Endothelial cell (in vitro differentiated cells): Measurements from ENCODE around the gene CRISPLD2. TPM values are rescaled to one million over a fixed set of nuclear protein-coding genes. Genes with fewer than 3 reads are reported as not detected.

ENCODE experiments used
- DNase-seq: peaks from one replicate; pipeline ENCODE4 v3.0.0; 2021; ENCODE audit warnings: low spot score
- H3K27ac Mint-ChIP-seq: one replicate; pipeline ENCODE4 v1.8.0; 2021; ENCODE audit warnings: mixed read lengths, inconsistent platforms; ENCODE audit not compliant: unreplicated experiment
- H3K27me3 Mint-ChIP-seq: one replicate; pipeline ENCODE4 v1.8.0; 2021; ENCODE audit warnings: mild to moderate bottlenecking, moderate library complexity, mixed read lengths, inconsistent platforms; ENCODE audit not compliant: unreplicated experiment
- H3K36me3 Mint-ChIP-seq: one replicate; pipeline ENCODE4 v1.8.0; 2021; ENCODE audit warnings: mild to moderate bottlenecking, low read depth, mixed read lengths, inconsistent platforms; ENCODE audit not compliant: unreplicated experiment
- H3K4me1 Mint-ChIP-seq: one replicate; pipeline ENCODE4 v1.8.0; 2021; ENCODE audit warnings: mild to moderate bottlenecking, mixed read lengths, inconsistent platforms; ENCODE audit not compliant: unreplicated experiment
- H3K4me3 Mint-ChIP-seq: one replicate; pipeline ENCODE4 v1.8.0; 2021; ENCODE audit warnings: mild to moderate bottlenecking, mixed read lengths, inconsistent platforms; ENCODE audit not compliant: unreplicated experiment
- H3K9me3 Mint-ChIP-seq: one replicate; pipeline ENCODE4 v1.8.0; 2021; ENCODE audit warnings: mixed read lengths, inconsistent platforms; ENCODE audit not compliant: unreplicated experiment
- CTCF ChIP-seq: fragments of 200-600 bp; sonication (generic); IDR thresholded peaks from one replicate; pipeline ENCODE4 v1.5.0; 2021; ENCODE audit warnings: antibody characterized with exemption; ENCODE audit not compliant: unreplicated experiment
- total RNA-seq: library from RNA; stranded (reverse); fragmentation: NEBNext Ultra II Directional; extraction: Animal tissue kit (Norgen Biotek cat#: 25700); gene quantifications from one replicate; pipeline ENCODE4 v1.2.1, GENCODE V29; 2021; ENCODE audit not compliant: unreplicated experiment

The CRISPLD2 gene
- total RNA-seq, 1 donor from 2014 or later = 0.54 TPM

GRCh38 chr16:84925773-84926372 is 106.1 kb downstream of the CRISPLD2 start:
- no peak for TF ChIP-seq CTCF
- Mint-ChIP-seq H3K4me3 (no peak overlapping the region), H3K36me3 (peaks cover 3% of the 10 kb centered on the region), H3K4me1 (no peaks in the 10 kb centered on the region), H3K27me3 (peaks cover 2% of the 10 kb centered on the region), H3K27ac (no peak overlapping the region), H3K9me3 (no peaks in the 10 kb centered on the region)
- no peak for DNase-seq

- Mint-ChIP-seq H3K4me1 (no peaks in the 10 kb centered on the region), H3K27me3 (peaks cover 2% of the 10 kb centered on the region), H3K9me3 (no peaks in the 10 kb centered on the region), H3K27ac (no peak overlapping the region), H3K4me3 (no peak overlapping the region), H3K36me3 (peaks cover 3% of the 10 kb centered on the region)
- TF ChIP-seq CTCF = no peak
- DNase-seq = no peak
These were observed 106.7 kb downstream of the CRISPLD2 start for GRCh38 chr16:84926462-84926861.

- Mint-ChIP-seq H3K9me3 (no peaks in the 10 kb centered on the region), H3K36me3 (peaks cover 3% of the 10 kb centered on the region), H3K27ac (no peak overlapping the region), H3K4me1 (no peaks in the 10 kb centered on the region), H3K4me3 (no peak overlapping the region), H3K27me3 (peaks cover 2% of the 10 kb centered on the region)
- DNase-seq = no peak
- TF ChIP-seq CTCF = no peak
These were observed 108.1 kb downstream of the CRISPLD2 start for GRCh38 chr16:84927621-84928591.

GRCh38 chr16:84928679-84929420 is 109.1 kb downstream of the CRISPLD2 start:
- H3K4me3 Mint-ChIP-seq = no peak overlapping the region
- H3K36me3 Mint-ChIP-seq = peaks cover 3% of the 10 kb centered on the region
- H3K27ac Mint-ChIP-seq = no peak overlapping the region
- DNase-seq = no peak
- no peaks in the 10 kb centered on the region for H3K4me1 Mint-ChIP-seq
- peaks cover 2% of the 10 kb centered on the region for H3K27me3 Mint-ChIP-seq
- no peak for TF ChIP-seq CTCF
- H3K9me3 Mint-ChIP-seq = no peaks in the 10 kb centered on the region
